HG03175 (cell line): ENCODE data around the gene TDRD12.
"Not testable (repeated sequence)": the region's sequence is repeated elsewhere in the genome, so short reads cannot be mapped to it uniquely, and the experiment has no call there.

Experiments used
- ATAC-seq: cut with Tn5 transposase; IDR thresholded peaks from one replicate; pipeline ENCODE4 v1.9.1; 2021; ENCODE audit warnings: mild to moderate bottlenecking, moderate library complexity; ENCODE audit not compliant: unreplicated experiment

TDRD12 gene

GRCh38 chr19:32830231-32831014 lies 110.9 kb downstream of the TDRD12 start:
- no peak for ATAC-seq

- ATAC-seq, result no peak
These were observed 112.0 kb downstream of the TDRD12 start for GRCh38 chr19:32831611-32832010.

DNA sequence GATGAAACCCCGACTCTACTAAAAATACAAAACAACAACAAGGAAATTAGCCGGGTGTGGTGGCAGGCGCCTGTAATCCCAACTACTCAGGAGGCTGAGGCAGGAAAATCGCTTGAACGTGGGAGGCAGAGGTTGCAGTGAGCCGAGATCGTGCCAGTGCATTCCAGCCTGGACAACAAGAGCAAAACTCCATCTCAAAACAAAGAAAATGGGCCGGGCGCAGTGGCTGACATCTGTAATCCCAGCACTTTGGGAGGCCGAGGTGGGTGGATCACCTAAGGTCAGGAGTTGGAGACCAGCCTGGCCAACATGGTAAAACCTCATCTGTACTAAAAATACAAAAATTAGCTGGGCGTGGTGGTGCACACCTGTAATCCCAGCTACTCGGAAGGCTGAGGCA lies 112.5 kb downstream of the TDRD12 start:
- ATAC-seq, result not testable (repeated sequence)

DNA sequence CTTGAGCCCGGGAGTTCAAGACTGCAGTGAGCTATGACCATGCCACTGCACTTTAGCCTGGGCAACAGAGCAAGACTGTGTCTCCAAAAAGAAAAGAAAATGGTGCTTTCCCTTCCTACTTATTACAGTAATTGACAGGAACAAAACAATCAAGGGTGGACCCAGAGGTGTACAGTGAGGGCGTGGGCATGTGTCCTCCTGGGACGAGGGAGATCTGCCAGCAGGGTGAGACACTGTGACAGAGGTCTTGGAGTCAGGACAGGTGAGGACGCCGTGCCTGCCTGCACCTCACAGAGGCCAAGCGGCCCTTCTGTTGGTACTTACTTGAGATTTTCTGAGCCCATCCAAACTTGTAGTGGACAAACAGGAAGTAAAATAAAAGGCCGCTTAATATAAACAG lies 113.3 kb downstream of the TDRD12 start:
- not testable (repeated sequence) for ATAC-seq

DNA sequence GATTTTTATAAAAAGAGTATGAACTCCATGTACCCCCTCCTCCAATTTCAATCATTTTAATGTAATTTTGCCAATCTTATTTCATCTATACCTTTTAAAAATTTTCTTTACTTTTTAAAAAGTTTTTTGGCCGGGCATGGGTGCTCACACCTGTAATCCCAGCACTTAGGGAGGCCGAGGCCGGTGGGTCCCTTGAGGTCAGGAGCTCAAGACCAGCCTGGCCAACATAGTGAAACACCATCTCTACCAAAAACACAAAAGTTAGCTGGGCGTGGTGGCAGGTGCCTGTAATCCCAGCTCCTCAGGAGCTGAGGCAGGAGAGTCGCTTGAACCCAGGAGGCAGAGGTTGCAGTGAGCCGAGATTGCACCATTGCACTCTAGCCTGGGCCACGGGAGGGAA lies 113.8 kb downstream of the TDRD12 start:
- ATAC-seq, result not testable (repeated sequence)

GRCh38 chr19:32837531-32837930 lies 118.0 kb downstream of the TDRD12 start:
- ATAC-seq, result no peak

DNA sequence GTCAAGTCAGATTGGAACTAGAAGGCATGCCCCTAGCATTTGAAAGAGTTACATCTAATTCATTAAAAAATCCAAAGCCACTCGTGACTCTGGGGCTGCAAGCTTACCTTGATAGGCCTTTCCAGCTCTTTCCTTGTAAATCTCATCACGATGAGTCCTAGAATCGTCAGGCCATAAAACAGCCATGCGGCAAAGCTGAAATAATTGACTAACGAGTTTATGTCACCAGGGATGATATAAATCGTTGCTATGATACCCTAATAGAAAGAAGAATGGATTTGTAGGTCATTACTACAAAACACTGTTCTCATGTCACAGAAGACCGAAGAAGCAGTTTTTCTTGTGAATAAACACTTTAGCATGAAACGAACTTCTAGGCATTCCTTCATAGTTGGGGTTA lies 122.5 kb downstream of the TDRD12 start:
- ATAC-seq, result no peak

DNA sequence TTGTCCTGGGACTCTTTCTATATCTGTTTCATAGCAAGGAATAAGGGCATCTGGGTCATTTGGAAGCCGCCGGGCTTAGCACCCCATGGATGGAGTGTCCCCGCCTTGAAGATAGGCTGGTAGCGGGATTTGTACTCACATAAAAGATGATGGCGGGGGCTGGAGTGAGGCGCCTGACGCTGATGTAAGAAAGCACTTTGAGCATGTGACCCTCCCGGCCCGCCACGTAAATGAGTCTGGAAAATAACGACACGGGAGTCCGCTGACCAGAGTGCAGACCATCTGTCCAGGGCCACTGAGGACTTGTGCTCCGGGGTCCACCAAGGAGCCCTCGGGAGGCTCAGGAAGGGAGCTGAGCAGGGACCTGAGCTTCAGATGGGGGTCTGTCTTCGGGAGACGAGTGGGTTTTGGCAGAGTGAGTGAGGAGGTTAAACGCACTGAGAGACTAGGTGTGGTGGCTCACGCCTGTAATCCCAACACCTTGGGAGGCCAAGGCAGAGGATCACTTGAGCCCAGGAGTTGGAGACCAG lies 124.2 kb downstream of the TDRD12 start:
- no peak for ATAC-seq

DNA sequence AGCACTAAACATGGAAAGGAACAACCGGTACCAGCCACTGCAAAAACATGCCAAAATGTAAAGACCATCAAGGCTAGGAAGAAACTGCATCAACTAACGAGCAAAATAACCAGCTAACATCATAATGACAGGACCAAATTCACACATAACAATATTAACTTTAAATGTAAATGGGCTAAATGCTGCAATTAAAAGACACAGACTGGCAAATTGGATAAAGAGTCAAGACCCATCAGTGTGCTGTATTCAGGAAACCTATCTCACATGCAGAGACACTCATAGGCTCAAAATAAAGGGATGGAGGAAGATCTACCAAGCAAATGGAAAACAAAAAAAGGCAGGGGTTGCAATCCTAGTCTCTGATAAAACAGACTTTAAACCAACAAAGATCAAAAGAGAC lies 128.5 kb downstream of the TDRD12 start:
- not testable (repeated sequence) for ATAC-seq

DNA sequence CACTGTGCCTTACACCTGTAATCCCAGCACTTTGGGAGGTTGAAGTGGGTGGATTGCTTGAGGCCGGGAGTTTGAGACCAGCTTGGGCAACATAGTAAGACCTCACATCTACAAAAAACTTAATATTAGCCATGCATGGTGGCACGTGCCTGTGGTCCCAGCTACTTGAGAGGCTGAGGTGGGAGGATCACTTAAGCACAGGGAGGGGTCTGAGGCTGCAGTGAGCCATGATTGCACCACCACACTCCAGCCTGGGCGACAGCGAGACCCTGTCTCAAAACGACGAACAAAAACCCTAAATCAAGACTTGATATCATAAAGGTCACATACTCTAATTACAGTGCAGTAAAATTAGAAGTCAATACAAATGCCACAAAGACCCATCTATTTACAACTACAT lies 132.6 kb downstream of the TDRD12 start:
- ATAC-seq, result no peak

- ATAC-seq, result not testable (repeated sequence)
These were observed 137.3 kb downstream of the TDRD12 start for GRCh38 chr19:32856818-32857217.

- no peak for ATAC-seq
These were observed 138.0 kb downstream of the TDRD12 start for GRCh38 chr19:32857584-32857983.

DNA sequence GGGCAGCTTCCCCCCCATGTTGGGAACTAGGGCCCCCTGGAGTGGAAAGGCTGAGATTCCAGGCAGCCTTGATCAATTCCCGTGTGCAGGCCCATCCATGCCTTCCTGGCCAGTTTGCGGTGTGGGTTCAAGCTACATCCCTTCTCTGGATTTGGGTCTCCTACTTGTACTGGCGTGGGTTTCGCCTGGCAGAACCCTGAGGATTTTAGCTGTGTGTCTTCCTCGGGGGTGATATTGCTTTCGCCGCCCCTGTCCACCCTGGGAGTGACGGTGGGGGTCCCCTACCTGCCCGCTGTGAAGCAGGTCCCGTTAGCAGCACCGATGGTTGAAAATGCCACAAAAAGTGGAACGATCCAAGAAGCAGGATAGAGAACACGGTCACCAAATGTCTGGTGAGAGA lies 138.6 kb downstream of the TDRD12 start:
- no peak for ATAC-seq

GRCh38 chr19:32858559-32858958 lies 139.0 kb downstream of the TDRD12 start:
- ATAC-seq, result no peak

- ATAC-seq, result no peak
These were observed 140.0 kb downstream of the TDRD12 start for GRCh38 chr19:32859591-32859990.

DNA sequence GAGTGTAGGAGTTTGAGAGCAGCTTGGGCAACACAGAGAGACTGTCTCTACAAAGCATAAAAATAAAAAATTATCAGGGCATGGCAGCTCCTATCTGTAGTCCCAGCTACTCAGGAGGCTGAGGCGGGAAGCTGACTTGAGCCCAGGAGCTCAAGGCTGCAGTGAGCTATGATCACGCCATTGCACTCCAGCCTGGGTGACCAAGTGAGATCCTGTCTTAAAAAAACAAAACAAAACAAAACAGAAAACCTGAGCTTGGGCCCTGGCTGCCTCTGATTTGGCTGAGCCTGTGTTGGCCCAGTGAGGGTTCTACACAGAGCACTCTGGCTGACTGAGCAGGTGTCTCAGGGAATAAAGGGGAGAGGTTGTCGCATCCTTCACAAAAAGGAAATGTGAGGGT lies 142.0 kb downstream of the TDRD12 start:
- no peak for ATAC-seq

DNA sequence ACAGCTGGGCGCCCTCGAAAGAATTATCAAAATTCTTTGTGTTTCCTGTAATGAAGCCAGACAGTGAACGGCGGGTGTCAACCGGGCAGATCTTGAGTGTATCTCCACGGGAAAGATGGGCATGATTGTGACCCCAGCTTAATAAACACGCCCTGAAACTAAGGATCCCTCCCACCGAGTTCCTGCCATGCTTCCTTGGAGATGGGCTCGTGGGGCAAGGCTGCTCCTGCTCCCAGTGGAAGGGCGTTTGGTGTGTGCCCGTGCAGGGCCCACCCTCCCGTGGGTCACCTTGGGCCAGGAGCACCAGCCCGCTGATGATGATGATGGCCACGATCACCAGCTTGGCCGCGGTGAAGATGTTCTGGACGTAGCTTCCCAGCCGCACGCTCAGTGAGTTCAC lies 142.6 kb downstream of the TDRD12 start:
- no peak for ATAC-seq

DNA sequence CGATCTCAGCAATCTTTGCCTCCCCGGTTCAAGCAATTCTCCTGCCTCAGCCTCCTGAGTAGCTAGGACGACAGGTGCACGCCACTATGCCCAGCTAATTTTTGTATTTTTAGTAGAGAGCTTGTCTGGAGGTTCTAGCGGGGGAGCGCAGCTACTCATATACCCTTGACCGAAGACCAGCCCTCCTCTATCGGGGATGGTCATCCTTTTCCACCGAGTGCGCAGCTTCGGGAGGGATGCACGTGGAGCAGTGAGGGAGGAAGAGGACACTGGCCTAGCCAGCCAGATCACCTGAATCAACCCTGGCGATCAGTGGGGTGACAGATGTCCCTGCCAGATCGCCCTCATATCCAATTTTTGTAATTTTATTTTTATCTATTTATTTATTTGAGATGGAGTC lies 143.2 kb downstream of the TDRD12 start:
- no peak for ATAC-seq

- ATAC-seq, result no peak
These were observed 143.7 kb downstream of the TDRD12 start for GRCh38 chr19:32863301-32863700.

DNA sequence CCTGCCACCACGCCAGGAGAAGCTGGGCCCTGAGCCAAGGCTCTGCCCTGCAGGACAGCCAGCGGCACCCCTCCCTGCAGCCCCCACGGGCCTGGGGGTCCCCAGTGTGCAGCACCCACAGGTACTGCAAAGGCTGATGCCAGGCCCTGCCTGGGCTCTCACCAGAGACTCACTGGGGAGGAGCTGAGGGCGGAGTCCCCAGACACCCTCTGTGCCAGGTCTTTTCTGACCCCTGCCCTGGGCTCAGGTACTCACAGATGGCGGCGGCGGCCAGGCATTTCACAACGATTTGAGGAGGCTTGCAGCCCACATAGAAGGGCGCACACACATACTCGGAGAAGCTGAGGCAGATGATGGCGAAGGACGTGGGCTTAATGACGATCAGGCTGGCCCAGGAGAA lies 144.3 kb downstream of the TDRD12 start:
- ATAC-seq, result no peak

- ATAC-seq, result no peak
These were observed 144.9 kb downstream of the TDRD12 start for GRCh38 chr19:32864318-32865007.

- ATAC-seq, result no peak
These were observed 145.8 kb downstream of the TDRD12 start for GRCh38 chr19:32865326-32865725.
